Large intestine (tissue), 3 donors: ENCODE measurements around the gene PTCH2. TPM values are rescaled to one million over a fixed set of nuclear protein-coding genes. Genes with fewer than 3 reads are reported as not detected.
A peak's percentile ranks its signal among the peaks of the same experiment; 100 is the strongest.

Experiments used
- DNase-seq, 2 donors: peaks; one replicate each; pipeline versions ENCODE4 v3.0.0 to v3.0.0-alpha.2; 2013
- H3K27ac ChIP-seq: one replicate; pipeline ENCODE4 v1.5.1; 2013; ENCODE audit warnings: low read length
- H3K27me3 ChIP-seq: 2 replicates; pipeline ENCODE4 v1.6.1; 2013; ENCODE audit warnings: low read length; ENCODE audit not compliant: control insufficient read depth, insufficient read depth
- H3K36me3 ChIP-seq: 2 replicates; pipeline ENCODE4 v1.6.1; 2013; ENCODE audit warnings: low read length; ENCODE audit not compliant: control insufficient read depth, insufficient read depth
- H3K4me1 ChIP-seq: one replicate; pipeline ENCODE4 v1.6.1; 2013; ENCODE audit warnings: low read length; ENCODE audit not compliant: control insufficient read depth, insufficient read depth
- H3K4me3 ChIP-seq: one replicate; pipeline ENCODE4 v1.5.1; 2013; ENCODE audit warnings: low read length
- H3K9me3 ChIP-seq: one replicate; pipeline ENCODE4 v1.6.1; 2013; ENCODE audit warnings: mild to moderate bottlenecking, low read depth, low read length, moderate library complexity; ENCODE audit not compliant: control insufficient read depth
- WGBS: methylation state at CpG from one replicate; pipeline ENCODE4 v1.1.5; 2013; ENCODE audit warnings: low lambda C conversion rate; ENCODE audit not compliant: insufficient coverage; 5-methylcytosine and 5-hydroxymethylcytosine counted together
- polyA plus RNA-seq: library from polyadenylated mRNA; unstranded; fragments of 120-200 nt; gene quantifications from one replicate; pipeline ENCODE4 v1.2.1, GENCODE V29; 2013

PTCH2 gene
- polyA plus RNA-seq, 1 donor: 3.9 TPM

DNA sequence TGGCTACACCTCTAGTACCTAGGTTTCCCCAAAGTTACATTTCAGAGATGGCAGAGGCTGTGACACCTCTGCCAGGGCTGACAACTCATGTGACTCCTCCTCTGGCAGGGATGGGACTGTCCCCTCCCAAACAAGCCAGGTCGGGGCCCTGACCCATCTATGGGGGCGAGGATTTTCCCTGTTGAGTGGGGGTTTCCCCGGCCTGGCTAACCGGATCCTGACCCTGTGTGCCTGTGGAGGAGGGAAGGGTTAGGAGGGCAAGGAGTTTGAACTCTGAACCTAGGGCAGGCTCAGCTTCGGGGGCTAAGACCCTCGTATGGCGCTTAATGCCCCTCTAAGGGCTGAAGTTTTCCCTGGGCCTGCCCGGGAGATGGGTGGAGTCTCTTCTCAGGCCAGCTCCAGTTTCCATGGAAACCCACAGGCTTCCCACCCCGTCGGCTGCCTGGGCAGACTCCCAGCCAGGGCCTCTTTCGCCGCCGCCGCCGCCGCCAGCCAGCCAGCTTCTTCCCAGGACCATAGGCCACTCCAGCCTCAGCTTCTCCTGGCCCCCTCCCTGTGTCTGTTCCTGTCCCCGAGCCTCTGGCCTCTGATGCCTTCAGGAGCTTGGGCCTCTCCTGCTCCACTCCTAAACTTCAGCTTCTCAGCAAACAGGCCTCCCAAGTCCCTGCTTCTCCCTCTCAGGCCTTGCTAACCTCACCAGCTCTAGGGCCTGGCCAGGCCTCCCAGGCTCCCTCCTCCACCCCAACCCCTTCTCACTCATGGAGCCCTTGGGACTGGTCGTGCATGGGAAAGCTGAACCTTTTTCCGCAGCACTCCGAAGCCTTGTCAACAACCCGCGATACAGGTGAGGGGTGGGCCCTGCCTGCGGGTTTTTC lies 34.8 kb downstream of the PTCH2 start, which contains the start of gene BTBD19:
TSS of gene BTBD19 (plus strand) at position 461 of the 875 bp plus-strand sequence. CDS start at position 759, 298 bp downstream.
- peak; percentile 68 to 86 for DNase-seq
- H3K4me3 ChIP-seq: peak within 1 kb of the TSS; percentile 27
- peaks cover 27% of the 10 kb centered on the region for H3K36me3 ChIP-seq

DNA sequence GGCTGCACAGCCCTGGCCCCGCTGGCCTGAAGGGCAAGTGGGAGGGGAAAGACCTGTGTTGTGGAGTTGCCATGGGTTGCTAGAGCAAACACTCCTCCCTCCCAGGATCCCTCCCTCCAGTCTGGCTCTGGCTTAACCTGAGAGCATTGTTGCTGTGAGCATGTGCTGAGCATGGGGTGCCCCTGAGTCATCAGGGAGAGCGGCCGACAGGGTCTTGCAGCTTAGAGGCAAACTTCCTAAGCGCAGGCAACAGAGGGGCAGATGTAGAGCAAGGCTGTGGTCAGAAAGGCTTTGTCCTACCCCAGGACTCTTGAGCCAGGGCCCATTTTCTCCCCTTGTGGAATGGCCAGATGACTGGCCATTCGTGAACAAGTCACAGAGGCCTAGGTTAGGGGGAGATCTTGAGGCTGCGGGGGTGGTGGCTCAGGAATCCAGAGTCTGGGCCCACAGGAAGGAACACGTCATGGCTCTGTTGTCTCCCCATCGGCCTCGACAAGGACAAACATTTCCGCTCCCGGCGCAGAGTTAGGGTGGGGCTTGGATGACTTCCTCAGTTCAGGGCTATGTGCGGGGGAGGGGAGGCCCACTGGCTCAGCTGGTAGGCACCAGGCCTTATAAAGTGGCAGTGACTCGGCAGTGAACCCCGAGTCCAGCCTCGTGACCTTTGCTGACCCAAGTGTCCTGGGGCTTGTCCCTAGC lies 35.5 kb downstream of the PTCH2 start:
- Histone ChIP-seq H3K4me3 (no peak overlapping the region), H3K4me1 (peaks cover 44% of the 10 kb centered on the region), H3K27me3 (no peaks in the 10 kb centered on the region), H3K36me3 (peaks cover 33% of the 10 kb centered on the region), H3K9me3 (no peaks in the 10 kb centered on the region), H3K27ac (peak overlapping the region; percentile 97)
- peak; percentile 95 to 97 for DNase-seq
- WGBS: no CpG with 5 or more reads among the region's 16 CpGs

More for the DNA sequence above, 34.8 kb downstream of the PTCH2 start, which contains the start of gene BTBD19:
- Histone ChIP-seq H3K27ac (peak within 1 kb of the TSS; percentile 97), H3K4me1 (peaks cover 46% of the 10 kb centered on the region), H3K27me3 (no peaks in the 10 kb centered on the region), H3K9me3 (no peaks in the 10 kb centered on the region)
- WGBS: no CpG with 5 or more reads among the region's 23 CpGs

DNA sequence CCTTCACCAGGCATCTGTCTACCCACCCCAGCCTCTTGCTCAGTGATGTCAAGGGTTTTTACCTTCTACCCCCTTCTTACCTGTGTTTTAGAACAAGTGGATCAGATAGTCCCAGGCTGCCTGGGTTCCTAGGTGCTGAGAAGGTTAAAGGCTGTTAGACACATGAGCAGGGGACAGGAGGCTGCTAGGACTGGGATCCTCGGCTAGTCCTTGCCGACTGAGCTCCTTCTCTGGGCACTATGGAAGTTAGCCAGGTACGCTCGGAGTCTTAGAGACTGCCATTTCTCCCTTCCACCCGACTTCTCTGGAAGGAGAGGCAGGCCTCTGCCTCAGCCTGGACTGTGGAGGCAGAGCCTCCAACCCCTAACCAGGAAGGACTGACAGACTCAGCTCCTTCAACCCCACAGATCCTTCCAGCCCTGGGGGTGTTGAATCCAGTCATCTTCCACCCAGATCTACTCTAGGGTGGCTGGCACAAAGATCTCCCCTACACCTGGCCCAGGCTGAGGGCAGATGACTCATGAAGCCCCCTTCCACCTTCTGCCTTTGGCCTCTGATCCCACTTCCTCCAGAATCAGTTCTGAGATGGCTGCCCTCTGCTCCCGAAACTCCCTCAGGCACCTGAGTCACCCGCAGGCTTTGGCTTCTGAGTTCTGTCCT lies 36.2 kb downstream of the PTCH2 start, which contains the start of gene DYNLT4:
TSS of gene DYNLT4 (minus strand) at position 648 of the 660 bp plus-strand sequence. CDS start 683 bp downstream, outside the sequence.
- H3K27me3 ChIP-seq: no peaks in the 10 kb centered on the region
- peaks cover 51% of the 10 kb centered on the region for H3K4me1 ChIP-seq
- no peak within 1 kb of the TSS for H3K4me3 ChIP-seq
- peak within 1 kb of the TSS; percentile 97 for H3K27ac ChIP-seq
- no peak for DNase-seq
- H3K9me3 ChIP-seq: no peaks in the 10 kb centered on the region
- no CpG with 5 or more reads among the region's 7 CpGs for WGBS
- H3K36me3 ChIP-seq: peaks cover 33% of the 10 kb centered on the region

DNA sequence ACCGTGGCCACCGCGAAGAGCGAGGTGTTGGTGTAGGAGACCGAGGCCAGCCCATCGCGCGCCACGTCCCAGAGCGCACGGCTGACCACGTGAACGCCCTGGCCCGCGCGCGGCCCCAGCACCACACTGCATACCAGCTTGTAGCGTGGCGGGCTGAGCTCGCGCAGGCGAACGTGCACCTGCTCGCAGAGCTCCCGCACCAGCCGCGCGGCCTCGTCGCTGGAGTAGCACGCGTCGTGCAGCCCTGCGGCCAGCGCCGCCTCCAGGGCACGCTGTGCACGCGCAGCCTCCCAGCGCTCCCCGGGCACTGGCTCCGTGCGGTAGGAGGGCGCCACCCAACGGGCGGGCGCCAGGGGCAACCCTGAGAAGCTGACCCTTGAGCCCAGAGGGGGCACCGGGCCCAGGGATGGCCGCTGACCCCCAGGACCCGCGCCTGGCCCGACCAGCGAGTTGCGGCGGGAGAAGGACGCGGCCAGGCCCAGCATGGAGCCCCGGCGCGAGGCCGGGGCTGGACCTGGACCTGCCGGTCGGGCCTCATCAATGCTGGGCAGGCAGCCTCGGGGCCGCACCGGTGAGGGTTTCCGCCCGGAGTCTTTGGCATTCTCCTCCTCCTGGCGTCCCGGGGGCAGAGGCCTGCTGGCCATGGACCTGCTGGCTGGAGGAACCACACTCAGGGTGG lies 36.9 kb downstream of the PTCH2 start:
- Histone ChIP-seq H3K4me1 (peaks cover 57% of the 10 kb centered on the region), H3K9me3 (no peaks in the 10 kb centered on the region), H3K27me3 (no peaks in the 10 kb centered on the region), H3K27ac (peak overlapping the region; percentile 97), H3K4me3 (no peak overlapping the region), H3K36me3 (peaks cover 33% of the 10 kb centered on the region)
- DNase-seq: no peak
- no CpG with 5 or more reads among the region's 70 CpGs for WGBS

DNA sequence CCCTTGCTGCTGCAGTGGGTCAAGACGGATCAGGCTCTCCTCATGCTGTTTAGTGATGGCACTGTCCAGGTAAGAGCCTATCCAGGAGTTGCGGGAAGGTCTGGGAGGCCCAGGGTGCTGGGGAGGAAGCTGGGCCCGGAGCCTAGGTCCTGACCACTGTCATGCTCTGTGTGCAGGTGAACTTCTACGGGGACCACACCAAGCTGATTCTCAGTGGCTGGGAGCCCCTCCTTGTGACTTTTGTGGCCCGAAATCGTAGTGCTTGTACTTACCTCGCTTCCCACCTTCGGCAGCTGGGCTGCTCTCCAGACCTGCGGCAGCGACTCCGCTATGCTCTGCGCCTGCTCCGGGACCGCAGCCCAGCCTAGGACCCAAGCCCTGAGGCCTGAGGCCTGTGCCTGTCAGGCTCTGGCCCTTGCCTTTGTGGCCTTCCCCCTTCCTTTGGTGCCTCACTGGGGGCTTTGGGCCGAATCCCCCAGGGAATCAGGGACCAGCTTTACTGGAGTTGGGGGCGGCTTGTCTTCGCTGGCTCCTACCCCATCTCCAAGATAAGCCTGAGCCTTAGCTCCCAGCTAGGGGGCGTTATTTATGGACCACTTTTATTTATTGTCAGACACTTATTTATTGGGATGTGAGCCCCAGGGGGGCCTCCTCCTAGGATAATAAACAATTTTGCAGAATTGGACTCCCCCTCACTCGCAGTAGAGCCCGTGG lies 37.6 kb downstream of the PTCH2 start:
- Histone ChIP-seq H3K4me3 (no peak overlapping the region), H3K4me1 (peaks cover 57% of the 10 kb centered on the region), H3K27me3 (no peaks in the 10 kb centered on the region), H3K36me3 (peaks cover 33% of the 10 kb centered on the region), H3K9me3 (no peaks in the 10 kb centered on the region), H3K27ac (no peak overlapping the region)
- WGBS: no CpG with 5 or more reads among the region's 20 CpGs
- no peak for DNase-seq

DNA sequence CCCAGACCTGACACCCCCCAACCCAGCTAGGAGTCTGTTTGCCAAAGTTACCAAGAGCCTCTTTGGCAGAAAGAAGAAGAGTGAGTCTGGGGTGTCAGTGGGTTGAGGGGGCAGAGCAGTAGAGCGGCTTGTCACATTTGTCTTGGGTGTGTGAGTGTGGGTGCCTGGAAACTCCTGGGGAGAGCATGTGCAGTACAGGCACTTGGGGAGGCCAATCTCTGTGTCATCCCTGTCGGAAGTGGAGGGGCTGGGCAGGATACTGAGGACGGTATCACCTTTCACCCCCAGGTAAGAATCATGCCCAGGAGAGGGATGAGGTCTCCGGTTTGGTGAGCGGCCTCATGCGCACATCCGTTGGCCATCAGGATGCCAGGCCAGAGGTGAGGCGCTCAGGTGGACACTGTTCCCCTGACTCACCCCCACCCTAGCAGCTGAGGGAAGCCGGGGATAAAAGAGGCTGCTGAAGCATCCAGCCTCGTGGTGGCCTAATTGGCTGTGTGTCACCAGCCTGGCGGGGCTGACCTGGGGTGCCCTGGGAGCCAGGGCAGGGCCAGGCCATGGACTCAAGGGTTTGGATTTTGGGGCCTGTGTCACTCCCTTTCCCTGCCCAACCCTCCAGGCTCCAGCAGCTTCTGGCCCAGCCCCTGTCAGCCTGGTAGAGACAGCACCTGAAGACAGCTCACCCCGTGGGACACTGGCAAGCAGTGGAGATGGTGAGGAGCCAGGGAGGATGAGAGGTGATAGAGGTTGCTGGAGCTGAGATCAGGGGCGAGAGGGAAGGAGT lies 39.5 kb downstream of the PTCH2 start:
- Histone ChIP-seq H3K36me3 (peaks cover 33% of the 10 kb centered on the region), H3K4me1 (peaks cover 42% of the 10 kb centered on the region), H3K9me3 (no peaks in the 10 kb centered on the region), H3K27me3 (no peaks in the 10 kb centered on the region), H3K4me3 (no peak overlapping the region), H3K27ac (no peak overlapping the region)
- no CpG with 5 or more reads among the region's 13 CpGs for WGBS
- no peak for DNase-seq

DNA sequence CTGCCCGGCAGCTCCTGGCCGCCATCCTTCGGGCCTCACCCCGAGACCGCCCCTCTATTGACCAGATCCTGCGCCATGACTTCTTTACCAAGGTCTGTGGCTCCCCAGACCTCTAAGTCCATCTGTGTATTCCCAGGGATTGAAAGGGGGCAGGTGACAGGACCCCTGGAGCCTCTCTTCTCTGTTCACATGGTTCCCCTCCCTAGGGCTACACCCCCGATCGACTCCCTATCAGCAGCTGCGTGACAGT lies 40.1 kb downstream of the PTCH2 start:
- H3K9me3 ChIP-seq: no peaks in the 10 kb centered on the region
- H3K4me3 ChIP-seq: no peak overlapping the region
- H3K27ac ChIP-seq: no peak overlapping the region
- peaks cover 37% of the 10 kb centered on the region for H3K4me1 ChIP-seq
- WGBS: no CpG with 5 or more reads among the region's 9 CpGs
- no peak for DNase-seq
- peaks cover 33% of the 10 kb centered on the region for H3K36me3 ChIP-seq
- no peaks in the 10 kb centered on the region for H3K27me3 ChIP-seq

DNA sequence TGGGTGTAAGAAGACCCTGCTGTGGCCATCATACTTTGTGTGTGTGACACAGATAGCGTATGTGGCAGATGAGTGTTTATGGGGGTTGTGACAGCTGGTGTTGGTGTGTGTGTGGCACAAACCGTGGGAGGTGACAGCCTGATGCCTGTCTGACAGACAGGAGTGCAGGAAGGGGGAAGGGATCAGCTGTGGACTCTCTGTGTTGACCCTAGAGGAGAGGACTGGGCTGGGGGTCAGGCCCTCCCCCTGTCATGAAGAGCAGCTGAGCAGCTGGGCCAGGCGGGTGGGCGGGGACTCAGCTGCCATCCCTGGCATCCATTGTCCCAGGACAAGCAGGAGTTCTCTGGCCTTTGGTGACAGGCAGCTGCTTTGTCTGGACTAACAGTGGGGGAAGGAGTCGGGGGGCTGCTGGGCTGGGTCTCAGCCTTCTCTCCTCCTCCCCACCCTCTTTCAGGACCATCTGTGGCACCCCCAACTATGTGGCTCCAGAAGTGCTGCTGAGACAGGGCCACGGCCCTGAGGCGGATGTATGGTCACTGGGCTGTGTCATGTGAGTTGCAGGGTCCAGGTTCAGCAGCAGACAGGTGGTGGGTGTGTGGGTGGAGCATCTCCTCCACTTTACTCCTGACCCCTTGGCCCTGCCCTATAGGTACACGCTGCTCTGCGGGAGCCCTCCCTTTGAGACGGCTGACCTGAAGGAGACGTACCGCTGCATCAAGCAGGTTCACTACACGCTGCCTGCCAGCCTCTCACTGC lies 40.6 kb downstream of the PTCH2 start:
- no peak overlapping the region for H3K27ac ChIP-seq
- H3K27me3 ChIP-seq: no peaks in the 10 kb centered on the region
- no CpG with 5 or more reads among the region's 13 CpGs for WGBS
- H3K4me1 ChIP-seq: peaks cover 32% of the 10 kb centered on the region
- no peak for DNase-seq
- peak overlapping the region; percentile 9 for H3K4me3 ChIP-seq
- peaks cover 33% of the 10 kb centered on the region for H3K36me3 ChIP-seq
- H3K9me3 ChIP-seq: no peaks in the 10 kb centered on the region
